ENCODE data around the gene CASTOR1.

Gene CASTOR1

GRCh38 chr22:30244066-30244465 is 45.2 kb downstream of the CASTOR1 start:
- no peak for DNase-seq

GRCh38 chr22:30243661-30244060 is 45.6 kb downstream of the CASTOR1 start:
- no peak for DNase-seq

- no peak for DNase-seq
These were observed 47.5 kb downstream of the CASTOR1 start for GRCh38 chr22:30241576-30242371.

GRCh38 chr22:30240541-30241417 is 48.5 kb downstream of the CASTOR1 start:
- DNase-seq, result no peak

GRCh38 chr22:30239488-30240405 is 49.6 kb downstream of the CASTOR1 start:
- no peak for DNase-seq

GRCh38 chr22:30238661-30239487 is 50.4 kb downstream of the CASTOR1 start:
- no peak for DNase-seq

- no peak for DNase-seq
These were observed 51.2 kb downstream of the CASTOR1 start for GRCh38 chr22:30238136-30238535.

GRCh38 chr22:30236875-30237274 is 52.4 kb downstream of the CASTOR1 start:
- DNase-seq, result no peak

- DNase-seq, result no peak
These were observed 53.6 kb downstream of the CASTOR1 start for GRCh38 chr22:30235687-30236170.

Data from effector CD8-positive, alpha-beta T cell (primary cell).